A673 (cell line): ENCODE measurements around the gene DOCK1. TPM values are rescaled to one million over a fixed set of nuclear protein-coding genes. Genes with fewer than 3 reads are reported as not detected.
A peak's percentile ranks its signal among the peaks of the same experiment; 100 is the strongest.

ENCODE experiments used
- BruUV-seq: library from RNA; stranded (reverse); fragments of 400-500 nt; replicated peaks from 2 replicates; lab custom pipeline; 2021; lab: Mats Ljungman, UMichigan
- CTCF ChIA-PET: fragments of 300-600 bp; sonication (Branson Sonifier 250); formaldehyde crosslinking; loops from one replicate; lab custom pipeline; 2022; ENCODE audit warnings: antibody characterized with exemption; lab: Charles Lee
- POLR2A ChIA-PET: fragments of 300-600 bp; sonication (Branson Sonifier 250); formaldehyde crosslinking; loops from one replicate; lab custom pipeline; 2022; ENCODE audit warnings: antibody characterized with exemption; ENCODE audit not compliant: low non-redundant PET; lab: Charles Lee
- DNase-seq: peaks from one replicate; pipeline ENCODE4 v3.0.0-alpha.2; 2015; ENCODE audit warnings: low spot score
- H3K27ac ChIP-seq: fragments of 200-600 bp; sonication (generic); 2 replicates; pipeline ENCODE4 v1.5.1; 2016; ENCODE audit warnings: mixed run types, low read depth, mild to moderate bottlenecking, mixed read lengths, antibody characterized with exemption, low read length; ENCODE audit not compliant: poor library complexity, severe bottlenecking
- H3K27me3 ChIP-seq: fragments of 200-600 bp; sonication (generic); replicated peaks from 2 replicates; pipeline ENCODE4 v1.6.1; 2017; ENCODE audit warnings: mixed run types, low read depth, mild to moderate bottlenecking, mixed read lengths, antibody characterized with exemption, low read length; ENCODE audit not compliant: insufficient read depth, poor library complexity
- H3K36me3 ChIP-seq: fragments of 200-600 bp; sonication (generic); 2 replicates; pipeline ENCODE4 v1.6.1; 2016; ENCODE audit warnings: mixed run types, mild to moderate bottlenecking, mixed read lengths, antibody characterized with exemption, low read length; ENCODE audit not compliant: insufficient read depth, poor library complexity, severe bottlenecking
- H3K4me1 ChIP-seq: fragments of 200-600 bp; sonication (generic); 2 replicates; pipeline ENCODE4 v1.6.1; 2017; ENCODE audit warnings: mixed run types, mild to moderate bottlenecking, mixed read lengths, antibody characterized with exemption, low read length; ENCODE audit not compliant: insufficient read depth, poor library complexity, severe bottlenecking
- H3K4me3 ChIP-seq: fragments of 200-600 bp; sonication (generic); 2 replicates; pipeline ENCODE4 v1.5.1; 2016; ENCODE audit warnings: low read depth, mixed run types, mild to moderate bottlenecking, mixed read lengths, low read length; ENCODE audit not compliant: poor library complexity, severe bottlenecking
- H3K9me3 ChIP-seq: fragments of 200-600 bp; sonication (generic); 2 replicates; pipeline ENCODE4 v1.6.1; 2016; ENCODE audit warnings: mixed run types, low read depth, mild to moderate bottlenecking, mixed read lengths, antibody characterized with exemption, low read length; ENCODE audit not compliant: poor library complexity, severe bottlenecking
- CTCF ChIP-seq: fragments of 300-800, 200-600 bp; sonication (generic); conservative IDR thresholded peaks from 2 replicates; pipeline ENCODE4 v1.5.1; 2017; ENCODE audit warnings: low read depth, mild to moderate bottlenecking, antibody characterized with exemption, low read length, moderate library complexity, mixed read lengths
- EZH2 ChIP-seq: fragments of 200-600 bp; sonication (generic); IDR thresholded peaks from 2 replicates; pipeline ENCODE4 v1.6.1; 2017; ENCODE audit warnings: borderline replicate concordance, low read depth, mild to moderate bottlenecking, mixed read lengths, antibody characterized with exemption, low read length; ENCODE audit not compliant: poor library complexity, severe bottlenecking
- intact Hi-C: fragments of 100-400 bp; cut with micrococcal nuclease; formaldehyde crosslinking; loops from one replicate; pipeline ENCODE4 v1.10.0; 2022; ENCODE audit not compliant: unreplicated experiment
- total RNA-seq: library from RNA; stranded (reverse); gene quantifications from 2 replicates; pipeline ENCODE4 v1.2.3, GENCODE V29; 2021

DOCK1 gene
- total RNA-seq, 1 experiment from 2014 or later = 30.7 TPM

GRCh38 chr10:127197154-127197432, 291.9 kb downstream of the DOCK1 start:
- intact Hi-C loops = no loop called here
- Histone ChIP-seq H3K9me3 (no peaks in the 10 kb centered on the region), H3K27ac (no peak overlapping the region), H3K27me3 (peaks cover 39% of the 10 kb centered on the region), H3K36me3 (no peaks in the 10 kb centered on the region), H3K4me3 (peak overlapping the region; percentile 31), H3K4me1 (peaks cover 18% of the 10 kb centered on the region)
- CTCF ChIA-PET = interaction anchor here (0.6 kb wide), 1 partner anchor 927 kb away, joined by 3 read pairs; no protein-coding TSS in a partner anchor
- POLR2A ChIA-PET = interaction anchor here (0.7 kb wide), 1 partner anchor 680 kb away, joined by 3 read pairs; no protein-coding TSS in a partner anchor
- BruUV-seq = no TSS peak
- TF ChIP-seq CTCF = no peak
- TF ChIP-seq EZH2 = no peak
- DNase-seq = no peak

DNA sequence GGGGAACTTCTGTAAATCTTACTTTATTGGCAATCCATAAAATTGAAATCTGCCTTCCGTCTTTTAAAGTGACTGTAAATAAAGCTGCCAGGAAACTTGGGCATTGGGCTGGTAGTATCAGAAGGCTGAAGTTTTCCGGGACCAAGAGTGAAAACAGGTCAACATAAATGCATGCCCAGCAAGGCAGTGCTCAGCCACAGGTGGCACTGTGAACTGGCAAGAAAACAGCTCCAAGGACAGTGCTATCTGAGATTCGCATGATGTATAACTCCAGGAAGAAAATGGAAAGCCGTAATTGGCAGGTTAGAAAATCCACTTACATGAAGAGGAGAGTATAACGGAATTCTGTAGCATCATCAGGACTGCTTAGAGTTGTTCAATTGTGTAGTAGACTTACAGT, 293.1 kb downstream of the DOCK1 start:
- DNase-seq = no peak
- intact Hi-C loops = no loop called here
- ChIA-PET CTCF (no interaction called here), POLR2A (interaction anchor here (0.6 kb wide), 1 partner anchor 341 kb away, joined by 3 read pairs; no protein-coding TSS in a partner anchor)
- Histone ChIP-seq H3K36me3 (no peaks in the 10 kb centered on the region), H3K9me3 (no peaks in the 10 kb centered on the region), H3K4me1 (peaks cover 18% of the 10 kb centered on the region), H3K4me3 (no peak overlapping the region), H3K27me3 (peaks cover 35% of the 10 kb centered on the region), H3K27ac (no peak overlapping the region)
- BruUV-seq = no TSS peak
- TF ChIP-seq EZH2 (no peak), CTCF (0 out of 2 replicates have a peak, but pooled peaks have one; percentile 10)

DNA sequence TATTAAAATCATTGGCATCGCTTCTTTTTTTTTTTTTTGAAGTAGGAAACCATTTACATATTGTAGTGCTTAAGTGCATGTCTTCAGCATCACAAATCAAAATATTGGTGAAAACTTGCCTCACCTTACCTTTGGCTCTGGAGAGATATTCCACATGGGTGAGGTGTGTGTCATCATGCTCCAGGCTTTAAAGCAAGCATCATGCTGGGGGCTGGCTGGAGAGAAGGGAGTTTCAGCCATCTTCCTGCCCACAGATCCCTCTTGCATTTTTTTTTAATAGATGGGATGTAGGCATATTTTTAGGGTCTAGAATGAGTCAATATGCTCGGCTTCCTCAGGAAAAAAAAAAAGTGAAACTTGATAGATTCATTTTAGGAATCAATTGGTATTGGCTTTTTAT, 293.5 kb downstream of the DOCK1 start:
- ChIA-PET CTCF (no interaction called here), POLR2A (no interaction called here)
- H3K27me3 ChIP-seq = peaks cover 31% of the 10 kb centered on the region
- H3K27ac ChIP-seq = no peak overlapping the region
- H3K4me1 ChIP-seq = peaks cover 14% of the 10 kb centered on the region
- H3K9me3 ChIP-seq = no peaks in the 10 kb centered on the region
- intact Hi-C loops = no loop called here
- TF ChIP-seq EZH2 (no peak), CTCF (no peak)
- no peak overlapping the region for H3K4me3 ChIP-seq
- no TSS peak for BruUV-seq
- H3K36me3 ChIP-seq = no peaks in the 10 kb centered on the region
- DNase-seq = no peak
